Measurements from ENCODE around the gene SDHAF4.
"Not testable (repeated sequence)": the region's sequence is repeated elsewhere in the genome, so short reads cannot be mapped to it uniquely, and the experiment has no call there.

Gene SDHAF4

DNA sequence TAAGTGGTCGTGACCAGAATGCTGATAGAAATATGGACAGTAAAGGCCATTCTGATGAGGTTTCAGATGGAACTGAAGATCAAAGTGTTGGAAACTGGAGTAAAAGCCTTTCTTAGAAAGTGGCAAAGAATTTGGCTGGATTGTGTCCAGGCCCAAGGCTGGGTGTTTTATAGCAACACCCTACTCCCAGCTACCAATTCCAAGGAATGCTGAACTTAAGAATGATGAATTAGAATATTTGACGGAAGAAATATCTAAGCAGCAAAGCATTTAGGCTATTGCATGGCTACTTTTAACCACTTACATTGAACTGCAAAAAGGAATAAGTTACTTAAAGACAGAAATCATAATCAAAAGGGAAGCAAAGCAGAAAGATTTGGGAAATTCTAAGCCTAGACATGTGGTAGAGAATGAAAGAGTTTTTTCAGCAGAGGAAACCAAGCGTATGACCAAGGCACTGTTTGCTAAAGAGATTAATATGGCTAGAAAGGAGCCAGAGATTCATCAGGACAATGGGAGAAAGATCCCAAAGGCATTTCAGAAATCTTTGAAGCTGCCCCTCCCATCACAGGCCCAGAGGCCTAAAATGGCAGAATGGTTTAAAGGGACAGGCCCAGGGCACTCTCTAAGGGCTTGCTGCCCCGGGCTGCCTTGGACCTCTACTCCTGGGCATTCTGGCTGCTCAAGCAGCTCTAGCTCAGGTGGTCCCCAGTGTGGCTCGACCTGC is 25.8 kb downstream of the SDHAF4 start:
- DNase-seq (ENCODE audit: low read depth): no peak

GRCh38 chr6:70593118-70593486 is 26.4 kb downstream of the SDHAF4 start:
- no peak for DNase-seq (ENCODE audit: low read depth)

- DNase-seq (ENCODE audit: low read depth): no peak
These were observed 32.5 kb downstream of the SDHAF4 start for GRCh38 chr6:70599187-70599586.

- DNase-seq (ENCODE audit: low read depth): no peak
These were observed 34.3 kb downstream of the SDHAF4 start for GRCh38 chr6:70601014-70601413.

DNA sequence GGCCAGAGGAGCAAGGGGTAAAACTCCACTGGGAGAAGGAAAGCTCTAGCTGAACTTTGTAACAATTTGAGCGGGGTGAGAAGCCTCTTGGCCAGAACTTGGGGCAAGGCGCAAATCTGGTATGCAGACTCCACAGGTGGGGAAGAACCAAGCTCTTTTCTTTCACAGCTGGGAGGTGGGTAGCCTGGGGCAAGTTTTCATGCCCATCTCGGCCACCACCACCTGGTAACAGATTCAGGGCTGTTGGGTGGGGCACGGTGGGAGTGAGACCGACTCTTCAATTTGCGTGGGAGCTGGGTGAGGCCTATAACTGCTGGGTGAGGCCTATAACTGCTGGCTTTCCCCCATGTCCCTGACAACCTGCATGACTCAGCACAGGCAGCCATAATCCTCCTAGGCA is 37.5 kb downstream of the SDHAF4 start:
- no peak for DNase-seq (ENCODE audit: low read depth)

- not testable (repeated sequence) for DNase-seq (ENCODE audit: low read depth)
These were observed 40.6 kb downstream of the SDHAF4 start for GRCh38 chr6:70607371-70607770.

DNA sequence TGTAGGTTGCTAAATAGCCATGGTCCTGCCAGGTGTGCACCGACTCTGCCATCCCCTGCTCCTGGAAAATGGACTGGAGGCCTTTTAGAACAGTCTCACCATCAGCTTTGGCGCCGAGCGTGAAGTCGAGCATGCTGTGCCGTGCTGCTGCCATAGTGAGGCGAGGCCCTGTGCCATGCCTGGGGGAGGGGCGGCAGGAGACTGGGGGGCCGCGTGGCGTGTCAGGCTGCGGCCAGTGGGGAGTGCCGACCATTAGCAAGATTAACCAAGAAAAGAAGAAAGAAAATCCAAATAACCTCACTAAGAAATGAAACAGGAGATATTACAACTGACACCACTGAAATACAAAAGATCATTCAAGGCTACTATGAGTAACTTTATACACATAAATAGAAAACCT is 42.5 kb downstream of the SDHAF4 start:
- DNase-seq (ENCODE audit: low read depth): not testable (repeated sequence)

DNA sequence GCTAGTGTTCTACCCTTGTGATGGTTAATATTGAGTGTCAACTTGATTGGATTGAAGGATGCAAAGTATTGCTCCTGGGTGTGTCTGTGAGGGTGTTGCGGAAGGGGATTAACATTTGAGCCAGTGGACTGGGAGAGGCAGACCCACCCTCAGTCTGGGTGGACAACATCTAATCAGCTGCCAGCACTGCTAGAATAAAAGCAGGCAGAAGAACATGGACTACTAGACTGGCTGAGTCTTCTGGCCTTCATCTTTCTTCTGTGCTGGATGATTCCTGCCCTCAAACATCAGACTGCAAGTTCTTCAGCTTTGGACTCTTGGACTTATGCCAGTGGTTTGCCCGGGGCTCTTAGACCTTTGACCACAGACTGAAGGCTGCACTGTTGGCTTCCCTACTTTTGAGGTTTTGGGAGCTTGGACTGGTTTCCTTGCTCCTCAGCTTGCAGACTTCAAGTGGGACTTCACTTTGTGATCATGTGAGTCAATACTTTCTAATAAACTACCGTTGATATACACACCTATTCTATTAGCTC is 50.1 kb downstream of the SDHAF4 start:
- no peak for DNase-seq (ENCODE audit: low read depth)

GRCh38 chr6:70620746-70621145 is 54.0 kb downstream of the SDHAF4 start:
- DNase-seq (ENCODE audit: low read depth): no peak

GRCh38 chr6:70622461-70622860 is 55.7 kb downstream of the SDHAF4 start:
- DNase-seq (ENCODE audit: low read depth): no peak

DNA sequence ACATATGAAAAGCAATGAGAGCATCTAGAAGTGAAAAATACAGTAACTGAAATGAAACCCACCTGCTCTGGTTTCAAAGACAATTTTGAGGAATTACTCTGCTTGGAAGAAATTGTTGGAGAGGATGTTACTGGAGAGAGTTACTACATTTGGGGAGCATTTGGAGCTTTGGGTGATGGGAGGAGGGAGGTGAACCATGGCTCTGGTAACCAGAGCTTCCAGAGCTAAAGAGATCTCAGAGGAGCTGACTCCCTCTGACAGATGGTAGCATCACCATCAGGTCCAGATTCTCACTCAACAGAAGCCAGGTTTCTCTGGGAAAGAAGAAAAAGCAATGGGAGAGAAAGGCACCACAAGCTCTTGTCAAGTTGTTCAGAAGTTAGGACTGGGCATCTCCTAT is 58.7 kb downstream of the SDHAF4 start:
- DNase-seq (ENCODE audit: low read depth): no peak

DNA sequence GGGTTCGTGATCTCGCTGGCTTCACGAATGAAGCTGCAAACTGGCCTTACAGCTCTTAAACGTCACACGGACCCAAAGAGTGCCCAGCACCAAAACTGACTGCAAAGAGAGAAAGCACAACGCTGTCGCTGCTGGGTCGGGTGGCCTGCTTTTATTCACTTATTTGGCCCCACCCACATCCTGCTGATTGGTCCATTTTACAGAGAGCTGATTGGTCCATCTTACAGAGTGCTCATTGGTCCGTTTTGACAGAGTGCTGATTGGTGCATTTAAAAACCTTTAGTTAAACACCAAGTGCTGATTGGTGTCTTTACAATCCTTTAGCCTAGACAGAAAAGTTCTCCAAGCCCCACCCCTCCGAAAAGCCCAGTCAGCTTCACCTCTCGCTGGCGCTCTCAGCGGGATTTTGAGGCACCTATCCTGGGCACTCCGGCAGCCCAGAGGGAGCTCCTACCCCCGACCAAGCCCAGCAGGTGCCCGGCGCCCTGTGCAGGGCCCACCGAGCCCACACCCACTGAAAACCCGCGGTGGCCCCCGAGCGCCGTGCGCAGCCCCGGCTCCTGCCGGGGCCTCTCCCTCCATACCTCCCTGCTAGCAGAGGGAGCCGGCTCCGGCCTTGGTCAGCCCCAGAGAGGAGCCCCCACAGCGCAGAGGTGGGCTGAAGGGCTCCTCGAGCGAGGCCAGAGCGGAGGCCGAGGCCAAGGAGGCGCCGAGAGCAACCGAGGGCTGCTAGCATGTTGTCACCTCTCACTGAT is 60.9 kb downstream of the SDHAF4 start:
- DNase-seq (ENCODE audit: low read depth): no peak

DNA sequence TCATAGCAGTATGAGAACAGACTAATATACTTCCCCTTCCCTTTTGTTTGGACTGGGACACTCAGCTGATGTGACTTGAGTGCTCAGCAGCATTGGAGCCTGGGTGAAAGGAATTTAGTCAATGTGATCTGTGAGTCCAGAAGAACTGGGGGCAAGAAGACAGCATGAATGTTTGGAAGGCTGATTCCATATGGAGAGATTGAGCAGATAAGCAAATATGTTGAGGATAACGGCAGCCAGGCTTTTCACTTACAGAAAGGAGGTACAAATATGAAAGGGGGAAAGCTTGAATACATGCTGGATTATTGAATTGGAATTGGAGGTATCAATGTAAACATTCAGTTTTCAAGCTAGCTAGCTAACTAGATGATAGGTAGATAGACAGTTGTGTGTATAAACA is 63.2 kb downstream of the SDHAF4 start:
- DNase-seq (ENCODE audit: low read depth): no peak

DNA sequence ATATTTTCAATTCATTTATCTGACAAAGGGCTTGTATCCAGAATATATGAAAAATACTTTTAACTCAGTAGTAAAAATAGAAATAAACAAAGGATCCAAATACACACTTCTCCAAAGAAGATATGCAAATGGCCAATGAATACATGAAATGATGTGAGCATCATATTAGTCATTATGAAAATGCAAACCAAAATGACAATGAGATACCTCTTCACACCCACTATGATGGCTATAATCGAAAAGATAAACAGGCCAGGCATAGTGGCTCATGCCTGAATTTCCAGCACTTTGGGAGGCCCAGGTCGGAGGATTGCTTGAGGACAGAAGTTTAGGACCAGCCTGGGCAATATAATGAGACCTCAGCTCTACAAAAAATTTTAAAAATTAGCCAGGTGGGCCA is 67.1 kb downstream of the SDHAF4 start:
- no peak for DNase-seq (ENCODE audit: low read depth)

GRCh38 chr6:70636596-70636995 is 69.9 kb downstream of the SDHAF4 start:
- DNase-seq (ENCODE audit: low read depth): no peak

DNA sequence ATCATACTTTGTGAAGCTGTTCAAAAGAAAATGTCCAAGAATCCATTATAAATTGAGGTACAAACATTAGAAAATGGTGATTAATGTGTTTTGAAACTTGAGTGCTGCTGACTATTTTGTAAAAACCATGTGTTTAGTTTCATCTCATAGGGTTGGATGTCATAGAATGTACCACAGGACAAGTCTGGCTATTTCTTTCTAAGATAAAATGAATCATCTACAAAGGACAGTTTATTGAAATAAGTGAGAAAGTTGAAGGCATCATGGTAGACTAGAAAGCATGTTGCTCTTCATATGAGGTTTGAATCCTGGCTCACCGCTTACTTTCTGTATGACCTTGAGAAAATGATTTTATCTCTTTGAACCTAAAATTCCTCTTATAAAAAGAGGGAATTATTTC is 71.7 kb downstream of the SDHAF4 start:
- no peak for DNase-seq (ENCODE audit: low read depth)
